ENCODE results near the gene VSIR.

The VSIR gene

DNA sequence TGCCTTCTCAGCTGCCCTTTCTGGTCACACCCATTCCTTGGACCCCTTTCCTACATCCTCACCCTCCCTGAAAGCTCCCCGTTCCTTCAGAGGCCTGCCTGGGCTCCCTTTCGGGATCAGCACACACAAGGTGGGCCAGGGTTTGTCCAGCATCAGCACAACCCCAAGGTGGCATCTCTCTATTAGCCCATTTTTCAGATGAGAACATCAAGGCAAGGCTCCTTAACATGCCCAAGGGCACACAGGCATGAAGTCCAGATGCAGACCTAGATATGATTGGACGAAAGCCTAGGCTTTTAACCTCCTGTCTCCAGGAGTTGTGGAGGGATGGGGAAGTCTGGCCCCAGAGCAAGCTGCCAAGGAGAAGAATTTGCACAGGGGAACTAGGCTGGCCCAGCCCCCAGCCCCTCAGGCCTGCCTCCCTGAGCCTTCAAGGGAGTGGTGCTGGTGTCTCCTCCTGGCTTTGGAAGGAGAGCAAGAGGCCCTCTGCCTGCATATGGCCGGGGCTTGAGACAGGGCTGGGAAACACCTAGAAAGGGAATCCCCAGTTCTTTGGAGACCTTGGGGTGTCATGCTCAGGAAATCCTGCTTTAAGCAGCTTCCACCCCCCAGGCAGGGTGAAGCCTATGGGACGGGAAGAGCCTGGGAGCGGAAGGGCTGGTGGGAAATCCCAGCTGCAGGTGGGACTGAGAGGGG, 9.0 kb upstream of the VSIR start:
- DNase-seq: no peak

DNA sequence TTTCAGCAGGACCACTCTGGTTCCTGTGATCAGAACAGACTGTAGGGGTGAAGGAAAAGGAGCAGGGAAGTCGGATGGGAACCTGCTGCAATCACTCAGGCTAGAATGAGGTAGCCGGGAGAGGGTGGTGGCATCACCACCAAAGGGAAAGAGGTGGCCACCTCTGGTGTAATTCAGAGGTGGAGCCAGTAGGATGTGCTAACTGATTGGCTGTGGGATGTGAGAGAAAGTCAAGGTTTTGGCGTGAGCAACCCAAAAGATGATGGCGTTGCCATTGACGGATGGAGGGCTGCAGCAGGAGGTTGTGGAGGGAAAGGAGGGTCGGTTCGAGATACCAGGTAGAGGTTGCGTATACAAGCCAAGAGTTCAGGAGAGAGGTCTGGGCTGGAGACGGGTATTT, 7.4 kb upstream of the VSIR start:
- DNase-seq: no peak

GRCh38 chr10:71780156-71780555, 6.8 kb upstream of the VSIR start:
- no peak for DNase-seq

DNA sequence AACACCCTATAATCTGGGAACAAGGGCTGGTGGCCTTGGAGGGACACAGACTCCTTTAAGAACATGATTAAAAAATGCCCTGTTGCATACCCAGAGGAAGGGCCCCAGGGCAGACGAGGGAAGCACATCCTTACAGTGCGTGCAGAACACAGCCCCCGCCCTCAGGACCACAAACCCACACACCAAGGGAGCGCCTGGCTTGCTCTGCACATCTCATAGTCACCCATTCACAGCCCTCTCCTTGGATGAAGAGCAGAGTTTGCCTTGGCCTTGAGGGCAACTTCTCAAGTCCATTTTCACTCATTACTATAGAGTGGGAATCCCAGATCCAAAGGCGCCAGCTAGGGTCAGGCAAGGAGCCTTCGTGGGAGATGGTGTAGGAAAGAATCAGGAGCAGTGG, 6.3 kb upstream of the VSIR start:
- no peak for DNase-seq

DNA sequence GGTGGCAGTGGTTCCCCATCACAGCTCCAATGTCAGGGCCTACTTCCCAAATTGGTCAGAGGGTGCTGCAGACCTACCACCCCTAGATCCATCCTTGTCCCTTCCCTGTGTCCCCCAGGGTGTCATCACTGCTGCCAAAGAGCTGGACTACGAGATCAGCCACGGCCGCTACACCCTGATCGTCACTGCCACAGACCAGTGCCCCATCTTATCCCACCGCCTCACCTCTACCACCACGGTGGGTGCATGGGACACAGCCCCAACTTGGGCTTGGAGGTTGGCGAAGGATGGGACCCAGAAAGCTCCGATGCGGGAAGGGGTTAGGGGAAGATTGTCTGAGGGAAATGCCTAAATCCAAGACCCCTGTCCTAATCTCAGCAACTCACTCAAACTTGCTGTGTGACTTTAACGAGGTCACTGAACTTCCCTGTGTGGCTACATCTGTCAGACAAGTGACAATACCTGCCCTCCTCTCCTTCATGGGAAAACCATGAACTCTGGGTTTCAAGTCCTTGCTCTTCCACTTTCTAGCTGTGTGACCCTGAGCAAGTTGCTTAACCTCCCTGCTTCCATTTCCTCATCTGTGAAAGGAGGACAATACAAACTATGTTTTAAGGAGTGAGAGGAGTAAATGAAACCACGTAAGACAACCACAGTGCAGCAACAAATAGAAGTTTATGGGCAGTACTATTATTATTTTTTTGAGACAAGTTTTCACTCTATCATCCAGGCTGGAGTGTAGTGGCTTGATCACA, 4.9 kb upstream of the VSIR start:
- no peak for DNase-seq

- no peak for DNase-seq
These were observed 4.1 kb upstream of the VSIR start for GRCh38 chr10:71777213-71777985.

DNA sequence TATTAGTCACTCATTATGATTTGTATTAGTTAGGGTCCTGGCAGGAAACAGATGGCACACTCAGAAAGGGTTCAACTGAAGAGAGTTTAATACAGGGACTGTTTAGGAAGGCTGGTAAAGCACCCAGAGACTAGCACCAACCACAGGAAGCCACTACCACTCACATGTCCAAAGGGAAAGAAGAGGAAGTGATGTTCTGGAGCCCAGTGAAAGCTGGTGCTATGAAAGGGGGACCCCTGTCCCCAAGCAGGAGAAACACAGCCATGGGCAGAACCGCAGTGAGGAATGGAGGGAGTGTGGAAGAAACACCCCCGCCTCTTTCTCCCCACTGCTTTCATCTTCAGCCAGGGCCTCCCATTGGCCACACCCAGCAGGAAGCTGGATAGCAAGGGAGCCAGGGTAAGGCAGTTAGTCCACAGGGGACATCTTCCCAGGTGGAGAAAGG, 3.2 kb upstream of the VSIR start:
- DNase-seq: no peak

DNA sequence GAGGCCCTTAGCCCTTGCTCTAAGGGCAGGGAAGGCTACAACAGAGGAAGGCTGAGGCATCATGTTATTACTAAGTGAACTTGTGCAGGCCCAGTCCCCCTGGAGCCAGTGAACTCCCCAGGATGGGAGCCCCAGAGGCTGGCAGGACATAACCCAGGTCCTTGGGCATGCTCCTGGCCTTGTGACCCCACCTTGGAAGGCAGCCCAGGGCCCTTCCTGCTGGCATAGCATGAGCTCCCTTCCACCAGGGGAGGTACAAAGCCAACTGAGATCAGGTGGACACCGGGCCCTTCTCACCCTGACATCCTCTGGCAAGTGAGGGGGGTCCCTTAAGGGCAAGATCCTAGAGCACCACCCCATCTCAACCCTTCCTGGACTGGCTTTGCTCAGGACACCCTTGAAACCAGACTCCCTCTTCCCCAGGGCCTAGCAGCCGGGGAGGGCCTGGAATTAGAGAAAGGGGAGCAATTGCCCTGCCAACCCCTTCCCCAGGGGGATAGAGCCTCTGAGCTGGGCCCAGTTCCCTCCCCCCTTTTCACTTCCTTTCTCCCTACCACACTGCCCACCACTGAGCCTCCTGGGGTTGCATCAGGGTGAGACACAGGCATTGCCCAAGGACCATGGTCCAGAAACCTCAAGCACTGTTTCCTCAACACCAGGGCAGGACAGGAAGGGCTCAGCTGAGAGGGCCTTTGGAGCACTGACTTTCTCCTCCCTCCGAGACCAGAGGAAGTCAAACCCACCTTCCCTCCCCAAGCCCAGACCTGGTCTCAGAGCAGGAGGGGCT, 1.8 kb upstream of the VSIR start:
- no peak for DNase-seq

GRCh38 chr10:71772832-71773220, 494 bp downstream of the VSIR start:
- no peak for DNase-seq

GRCh38 chr10:71771821-71772617, 1.3 kb downstream of the VSIR start:
- no peak for DNase-seq

GRCh38 chr10:71771204-71771603, 2.1 kb downstream of the VSIR start:
- no peak for DNase-seq

DNA sequence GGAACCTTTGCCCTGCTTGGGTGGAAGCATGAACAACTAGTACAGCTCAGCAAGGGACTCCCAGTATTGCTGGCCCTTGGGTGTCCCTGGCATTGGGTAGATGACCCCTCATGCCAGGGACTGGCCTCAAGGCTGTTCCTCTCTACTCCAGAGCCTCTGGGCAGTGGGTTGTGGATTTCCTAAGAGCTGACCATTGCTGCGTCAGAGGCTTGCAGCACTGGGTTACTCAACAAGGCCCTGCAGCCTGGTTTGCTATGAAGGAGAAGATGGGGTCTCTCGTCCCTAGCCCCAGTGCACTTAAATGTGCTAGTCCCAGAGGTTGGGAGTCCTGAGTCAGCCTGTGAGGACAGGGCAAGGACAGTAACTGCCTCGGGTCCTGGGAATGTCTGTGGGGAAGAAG, 2.5 kb downstream of the VSIR start:
- no peak for DNase-seq

- no peak for DNase-seq
These were observed 3.1 kb downstream of the VSIR start for GRCh38 chr10:71770255-71770654.

DNA sequence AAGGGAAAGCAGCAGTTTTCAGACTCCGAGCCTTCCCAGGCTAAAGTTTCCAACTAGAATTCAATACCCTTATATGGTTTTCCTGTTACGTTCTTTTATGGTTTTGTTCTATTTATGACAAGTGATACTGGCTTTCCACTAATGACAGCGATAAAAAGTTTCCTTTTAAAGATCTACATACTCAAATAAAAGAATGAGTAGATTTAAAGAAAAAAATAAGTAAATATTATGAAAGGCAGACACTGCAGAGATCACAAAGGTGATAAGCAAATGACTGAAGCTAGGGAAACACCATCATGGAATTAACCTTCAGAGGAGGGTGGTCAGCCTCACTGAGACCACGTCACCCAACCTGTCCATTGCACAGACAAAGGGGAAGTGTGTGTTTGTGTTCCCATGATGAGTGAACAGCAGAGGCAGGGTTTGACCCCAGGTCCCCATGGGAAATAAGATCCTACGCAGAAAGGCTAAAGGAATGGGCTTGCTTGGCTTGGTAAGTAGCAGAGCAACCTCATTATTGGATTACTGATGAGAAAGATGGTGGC, 4.0 kb downstream of the VSIR start:
- no peak for DNase-seq

GRCh38 chr10:71767420-71768035, 5.8 kb downstream of the VSIR start:
- no peak for DNase-seq

DNA sequence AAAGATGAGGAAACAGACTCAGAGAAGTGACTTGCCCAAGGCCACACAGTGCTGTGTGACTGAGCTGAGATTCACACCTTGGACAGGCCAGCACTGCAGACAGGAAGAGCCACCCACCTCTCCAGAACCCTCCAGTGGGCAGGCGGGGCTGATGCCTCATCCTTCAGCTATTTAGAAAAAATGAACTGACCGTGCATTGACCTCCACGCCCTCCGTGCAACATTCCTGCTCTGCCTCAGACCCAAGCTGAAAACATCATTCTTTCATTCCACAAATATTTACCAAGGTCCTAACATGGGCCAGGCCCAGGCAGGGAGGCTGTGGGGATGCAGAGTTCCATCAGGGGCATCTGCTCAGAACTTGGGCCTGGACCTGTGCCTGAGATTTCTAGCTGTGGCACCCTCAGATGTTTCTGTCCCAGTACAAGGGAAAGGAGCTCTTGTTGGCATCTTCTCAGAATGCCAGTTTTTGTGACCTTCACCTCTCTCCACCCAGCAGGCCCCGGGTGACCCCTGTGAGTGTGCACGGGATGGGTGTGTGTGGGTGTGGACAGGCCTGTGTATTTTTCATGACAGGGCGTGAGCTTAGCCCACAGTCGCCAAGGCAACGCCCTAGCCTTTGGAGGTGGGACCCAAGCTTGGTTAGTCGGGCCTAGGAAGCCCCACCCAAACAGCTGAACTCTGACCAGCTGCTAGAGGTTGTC, 6.5 kb downstream of the VSIR start:
- no peak for DNase-seq

GRCh38 chr10:71765906-71766716, 7.2 kb downstream of the VSIR start:
- no peak for DNase-seq

DNA sequence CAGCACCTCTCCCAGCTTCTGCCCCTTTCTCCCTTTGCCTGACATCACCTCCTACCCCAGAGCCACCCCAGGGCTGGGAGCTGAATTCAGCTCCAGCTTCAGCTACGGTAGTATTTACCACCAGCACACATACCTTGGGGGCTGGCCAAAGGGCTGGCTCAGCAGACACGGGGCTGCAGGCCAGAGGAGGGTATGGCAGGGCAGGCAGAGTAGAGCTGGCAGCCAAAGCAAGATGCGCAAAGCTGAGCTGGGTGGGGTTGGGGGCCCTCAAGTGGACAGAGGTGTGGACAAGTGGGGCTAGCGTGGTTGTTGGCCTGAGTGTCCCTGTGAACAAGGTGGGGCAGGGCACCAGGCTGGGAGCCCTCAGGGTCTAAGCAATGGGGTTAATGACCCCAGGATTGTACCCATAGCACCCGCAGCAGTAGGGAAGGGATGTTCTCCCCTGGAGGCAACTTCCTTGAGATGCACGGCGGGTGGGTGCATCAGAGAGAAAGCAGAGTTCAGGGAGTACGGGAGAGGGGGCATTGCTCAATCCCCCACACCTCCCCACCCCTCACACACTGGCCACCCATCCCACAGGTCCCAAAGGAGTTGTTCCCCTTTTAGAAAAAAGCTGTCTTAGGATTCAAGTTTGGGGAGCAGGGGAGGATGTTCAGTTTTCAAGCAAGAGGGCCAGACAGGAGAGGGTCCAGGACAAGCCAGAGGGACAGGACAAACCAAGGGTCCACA, 8.0 kb downstream of the VSIR start:
- DNase-seq: no peak

All from NCI-H1048 (cell line).